Dermis microvascular lymphatic vessel endothelial cell (primary cell): ENCODE results near the gene HEMGN. TPM values are rescaled to one million over a fixed set of nuclear protein-coding genes. Genes with fewer than 3 reads are reported as not detected.

ENCODE experiments used
- DNase-seq, 2 donors: peaks; one replicate each; pipeline versions ENCODE4 v3.0.0 to v3.0.0-alpha.2; 2010; ENCODE audit warnings: low read depth in 2 of 2
- total RNA-seq: library from RNA; depleted of rRNA; stranded (reverse); fragments of >200 nt; gene quantifications from 2 replicates; pipeline ENCODE4 v1.2.1, GENCODE V29; 2014

Gene HEMGN
- total RNA-seq, 1 donor from 2014 or later: not detected

DNA sequence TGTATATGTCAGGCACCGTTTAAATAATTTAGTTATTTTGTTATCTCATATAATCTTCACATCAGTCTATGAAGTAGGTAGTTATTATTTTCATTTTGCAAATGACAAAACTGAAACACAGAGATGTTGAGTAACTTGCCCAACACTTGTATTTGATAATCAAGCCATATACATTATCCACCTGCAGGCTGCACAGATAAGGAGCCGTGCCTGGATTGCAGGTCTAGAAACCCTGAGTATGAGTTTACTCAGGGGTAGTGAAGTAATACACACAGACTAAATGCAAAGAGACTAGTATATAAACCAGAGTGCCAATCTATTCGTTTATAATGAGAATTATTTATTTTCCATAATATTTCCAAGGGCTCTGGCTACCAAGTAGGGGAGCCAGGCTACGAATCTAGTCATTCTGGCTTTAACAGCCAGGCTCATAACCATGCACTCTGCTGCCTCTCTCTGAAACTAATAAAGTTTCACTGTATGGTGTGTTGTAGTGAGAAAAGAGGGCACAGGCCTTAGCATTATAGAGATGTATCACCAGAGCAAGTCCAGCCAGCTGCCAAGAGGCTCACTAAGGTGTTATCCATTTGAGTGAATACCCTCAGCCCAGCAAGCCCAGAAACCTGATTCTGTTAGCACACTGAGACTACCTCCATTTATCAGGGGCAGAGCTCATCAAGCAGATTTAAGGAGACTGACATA lies 4.5 kb downstream of the HEMGN start:
- no peak for DNase-seq

DNA sequence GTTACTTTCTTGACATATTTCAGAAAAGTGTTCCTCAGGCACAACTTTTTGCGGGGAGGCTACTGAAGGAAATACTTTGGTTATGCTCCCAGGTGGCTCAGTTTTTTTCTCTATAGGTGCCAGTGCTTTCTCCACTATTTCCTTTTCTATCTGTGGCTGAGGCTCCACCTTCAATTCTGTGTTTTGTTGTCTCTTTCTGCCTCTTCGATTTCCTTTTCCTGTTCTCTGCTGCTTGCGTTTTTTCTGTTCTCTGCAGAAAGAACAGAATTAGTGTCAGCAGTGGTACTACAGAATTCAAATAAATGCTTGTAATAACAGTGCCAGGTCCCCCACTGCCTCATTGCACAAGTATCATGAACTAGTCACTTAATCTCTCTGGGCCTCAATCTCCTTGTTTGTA lies 7.0 kb downstream of the HEMGN start:
- no peak for DNase-seq

GRCh38 chr9:97928986-97929604 lies 8.9 kb downstream of the HEMGN start:
- no peak for DNase-seq

GRCh38 chr9:97925497-97926334 lies 12.3 kb downstream of the HEMGN start:
- DNase-seq: no peak

DNA sequence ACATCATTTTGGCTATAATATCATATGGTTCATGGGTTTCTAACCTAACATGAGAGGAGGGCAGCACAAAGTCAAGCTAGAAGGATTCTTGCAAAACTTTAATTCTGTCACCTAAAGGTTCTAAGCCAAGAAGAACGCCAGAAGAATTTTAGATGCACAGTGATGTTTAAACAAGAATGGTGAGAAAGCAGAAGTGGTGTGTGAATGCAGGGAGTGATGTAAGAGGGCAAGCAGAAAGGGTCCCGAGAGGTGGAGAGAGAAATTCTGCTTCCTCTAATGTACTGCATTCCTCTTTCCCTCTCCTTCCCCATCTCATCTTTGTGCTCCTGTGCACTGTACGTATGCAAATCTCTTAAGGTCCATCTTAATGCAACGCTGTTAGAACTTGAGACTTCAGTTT lies 13.6 kb downstream of the HEMGN start:
- no peak for DNase-seq

GRCh38 chr9:97923529-97924108 lies 14.4 kb downstream of the HEMGN start:
- peak; percentile 75 to 84 for DNase-seq

GRCh38 chr9:97921959-97922724 lies 15.8 kb downstream of the HEMGN start, which contains the start of gene TRMO:
Gene TRMO (minus strand): TSS chr9:97922500. CDS start chr9:97922493, 7 bp downstream.
- DNase-seq: peak; percentile 99

DNA sequence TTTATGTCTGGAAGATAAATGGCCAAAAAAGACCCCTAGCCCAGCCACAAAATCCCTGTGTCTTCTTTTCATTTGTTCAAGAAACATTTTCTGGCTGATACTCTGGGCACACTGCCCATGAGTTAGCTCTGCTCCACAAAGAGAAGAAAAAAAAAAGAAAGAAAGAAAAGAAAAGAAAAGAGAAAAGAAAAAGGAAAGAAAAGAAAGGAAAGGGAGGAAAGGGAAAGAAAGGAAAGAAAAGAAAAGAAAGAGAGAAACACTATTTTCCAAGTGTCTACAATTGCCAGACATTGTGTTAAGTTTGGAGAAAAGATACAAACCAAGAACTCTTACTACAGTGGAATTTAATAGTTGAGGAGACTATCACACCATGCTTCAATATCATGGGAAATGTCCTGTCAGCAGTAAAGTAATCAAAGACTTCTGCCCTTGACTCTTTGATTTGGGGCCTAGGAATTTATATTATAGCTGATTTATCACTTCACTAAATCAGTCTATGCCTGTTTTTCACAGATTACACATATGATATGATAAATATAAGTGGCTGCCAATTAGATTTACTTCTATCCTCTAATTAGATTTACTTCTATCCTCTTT lies 18.7 kb downstream of the HEMGN start:
- no peak for DNase-seq

DNA sequence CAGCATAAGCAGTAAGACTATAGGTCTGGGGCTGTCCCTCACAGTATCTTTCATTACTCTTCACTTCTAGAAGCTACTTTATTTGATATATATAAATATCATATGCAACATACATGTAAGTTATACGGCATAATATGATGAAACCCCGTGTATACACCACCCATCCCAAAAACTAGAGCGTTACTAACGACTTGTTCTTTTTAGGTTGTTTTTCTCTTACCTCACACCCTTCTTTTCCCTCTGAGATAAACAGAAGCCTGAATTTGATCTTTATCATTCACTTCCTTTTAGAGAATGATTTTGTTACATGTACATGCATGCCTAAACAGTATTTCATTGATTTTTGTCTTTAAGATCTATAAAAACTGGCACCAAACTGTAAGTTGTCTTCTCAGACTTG lies 19.4 kb downstream of the HEMGN start:
- no peak for DNase-seq

DNA sequence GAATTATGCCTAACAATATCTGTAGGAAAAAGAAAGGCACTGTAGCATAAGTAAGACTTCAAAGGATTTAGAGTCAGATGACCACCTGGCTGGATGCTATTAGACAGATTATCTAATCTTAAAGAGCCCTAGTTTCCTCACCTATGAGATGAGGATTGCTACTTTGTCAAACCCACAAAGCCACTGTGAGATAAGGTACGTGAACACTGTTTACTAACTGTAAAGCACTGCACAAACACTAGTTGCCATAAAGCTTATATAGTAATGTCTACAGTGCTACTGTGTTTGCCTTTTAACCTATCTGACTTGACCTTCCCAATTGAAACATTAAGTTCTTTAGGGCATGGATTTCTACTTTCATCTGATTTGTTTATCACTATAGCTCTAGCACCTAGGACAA lies 26.0 kb downstream of the HEMGN start:
- DNase-seq: no peak

DNA sequence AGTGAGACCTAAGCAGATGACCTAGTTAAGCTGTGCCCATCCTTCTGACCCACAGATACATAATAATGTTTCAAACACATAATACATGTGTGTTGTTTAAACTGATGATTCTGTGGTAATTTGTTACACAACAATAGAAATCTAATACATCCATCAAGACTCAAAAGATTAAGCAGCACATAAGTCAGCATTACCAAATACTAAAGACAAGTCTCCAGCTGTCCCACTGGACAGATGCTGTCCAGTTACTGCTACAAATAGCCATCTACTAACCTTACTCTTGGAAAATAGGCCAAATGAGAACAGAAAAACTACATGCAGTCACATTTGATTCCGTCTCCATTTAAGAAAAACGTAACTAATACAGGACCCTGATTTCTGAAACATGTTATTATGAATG lies 26.4 kb downstream of the HEMGN start:
- no peak for DNase-seq

DNA sequence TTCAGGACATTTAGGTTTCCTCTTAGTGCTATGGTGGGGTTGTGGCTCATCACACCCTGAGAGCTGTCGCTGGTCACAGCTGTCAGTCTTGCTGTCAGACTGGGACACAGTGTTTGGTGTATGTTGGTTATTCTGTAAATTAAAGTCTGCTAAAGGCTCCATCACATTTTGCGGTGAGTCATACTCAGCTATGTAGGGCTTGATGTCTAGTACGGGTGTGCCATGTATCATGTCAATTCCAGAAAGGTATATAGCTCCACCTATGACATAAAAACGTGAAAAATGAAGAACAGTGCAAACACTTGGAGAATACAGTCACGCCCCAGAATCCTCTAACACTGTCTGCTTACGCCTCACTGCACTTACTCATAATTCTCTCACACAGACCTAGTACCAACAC lies 27.6 kb downstream of the HEMGN start:
- DNase-seq: no peak

DNA sequence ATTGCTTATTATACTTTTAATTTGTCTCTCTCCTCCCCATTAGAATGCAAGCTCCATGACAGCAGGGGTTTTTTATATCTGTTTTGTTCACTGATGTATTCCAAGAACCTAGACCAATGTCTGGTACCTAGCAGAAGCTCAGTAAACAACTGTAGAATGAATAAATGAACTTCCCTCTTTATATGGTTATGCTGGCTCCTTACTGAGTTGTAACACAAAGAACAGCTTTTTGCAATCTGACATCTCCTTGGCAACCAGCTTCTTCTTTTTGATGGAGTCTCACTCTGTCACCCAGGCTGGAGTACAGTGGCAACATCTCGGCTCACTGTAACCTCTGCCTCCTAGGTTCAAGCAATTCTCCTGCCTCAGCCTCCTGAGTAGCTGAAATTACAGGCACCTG lies 29.3 kb downstream of the HEMGN start:
- no peak for DNase-seq

- DNase-seq: no peak
Measured at GRCh38 chr9:97907632-97908031, 30.3 kb downstream of the HEMGN start.

GRCh38 chr9:97907046-97907445 lies 30.9 kb downstream of the HEMGN start:
- no peak for DNase-seq

GRCh38 chr9:97906236-97906831 lies 31.6 kb downstream of the HEMGN start:
- DNase-seq: peak in 1 of 2 donors; percentile 38

DNA sequence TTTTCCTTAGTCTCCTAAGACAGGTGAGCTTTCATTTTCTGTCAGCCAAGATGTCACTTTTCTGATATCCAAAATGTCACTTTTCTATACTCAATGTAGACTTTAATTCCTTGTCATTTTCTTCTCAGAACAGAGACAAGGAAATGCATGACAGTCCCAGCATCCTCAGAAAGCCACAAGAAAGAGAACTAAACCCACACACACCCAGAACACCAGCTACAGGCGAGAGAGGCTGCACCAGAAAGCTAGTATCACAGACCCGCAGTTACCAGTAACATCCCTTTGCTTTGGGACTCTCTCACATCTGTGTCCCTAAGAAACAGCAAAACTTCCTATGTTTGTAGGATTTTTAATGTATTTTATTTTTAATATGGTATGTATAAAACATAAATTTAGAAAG lies 32.7 kb downstream of the HEMGN start:
- no peak for DNase-seq

DNA sequence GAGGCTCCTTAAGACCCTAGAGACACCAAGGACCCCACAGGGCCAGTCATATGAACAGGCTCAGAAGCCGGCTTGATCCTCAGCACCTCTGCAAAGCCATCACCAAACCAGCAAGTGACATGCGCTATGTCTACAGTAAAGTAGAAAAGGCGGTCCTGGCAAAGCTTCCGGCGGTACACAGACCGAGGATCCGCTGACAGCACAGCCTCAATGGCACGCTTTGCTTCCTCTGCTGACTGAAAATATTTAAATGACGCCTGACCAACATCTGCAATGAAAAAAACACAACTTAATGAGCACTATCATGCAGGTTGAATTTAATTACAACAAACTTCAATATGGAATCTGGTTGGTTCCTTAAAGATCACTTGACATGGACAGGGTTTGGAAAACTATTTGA lies 33.2 kb downstream of the HEMGN start:
- DNase-seq: no peak

DNA sequence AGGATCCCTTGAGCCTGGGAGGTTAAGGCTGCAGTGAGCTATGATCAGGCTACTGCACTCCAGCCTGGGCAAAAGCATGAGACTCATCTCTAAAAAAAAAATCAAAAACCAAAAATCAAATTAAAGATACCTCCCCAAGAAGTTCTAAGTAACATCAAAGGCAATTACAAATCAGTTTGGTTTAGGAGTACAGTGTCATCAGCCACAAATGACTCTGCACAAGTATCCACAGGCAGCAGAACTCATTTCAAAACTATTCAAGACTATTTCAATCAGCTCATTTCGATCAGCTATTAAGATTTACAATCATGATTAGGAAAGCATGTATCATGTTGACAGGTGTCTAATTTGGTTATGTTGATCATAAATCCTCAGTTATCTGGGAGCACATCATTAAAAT lies 34.8 kb downstream of the HEMGN start:
- no peak for DNase-seq

DNA sequence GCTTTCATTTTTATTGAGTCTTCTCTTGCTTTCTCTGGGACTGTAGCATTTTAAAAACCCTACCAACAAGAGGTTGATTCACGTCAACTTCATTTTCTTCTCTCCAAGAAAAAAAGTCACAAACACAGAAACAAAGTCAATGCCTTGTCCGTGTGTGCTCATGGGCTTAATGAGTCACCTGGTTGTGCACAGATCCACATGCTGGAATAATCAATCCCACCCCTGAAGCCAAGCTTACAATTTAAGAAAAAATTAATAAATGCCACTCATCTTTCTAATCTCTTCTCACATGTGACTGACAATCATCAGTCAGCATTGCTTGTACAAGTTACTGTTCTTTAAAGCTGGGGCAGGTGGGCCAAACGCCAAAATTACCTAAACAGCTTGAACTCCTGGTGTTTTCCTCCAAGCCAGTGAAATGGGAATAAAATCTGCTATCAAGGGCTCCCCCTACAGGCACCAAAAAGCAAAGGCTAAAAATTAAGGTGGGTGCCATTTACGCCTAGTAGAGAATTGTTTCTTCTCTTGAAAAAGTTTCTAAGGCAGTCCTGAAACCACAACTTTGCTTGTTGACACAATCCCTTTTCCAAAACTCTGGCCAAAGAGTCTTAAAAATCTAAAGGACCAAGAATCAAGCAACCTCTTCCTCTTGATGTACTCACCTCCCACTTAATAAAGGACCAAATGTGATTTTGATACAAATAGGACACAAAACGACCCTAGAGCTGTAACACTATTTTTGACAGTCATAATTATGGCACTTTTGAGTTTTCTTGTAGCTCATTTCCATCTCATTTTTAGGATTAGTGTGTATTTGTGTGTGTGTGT lies 37.0 kb downstream of the HEMGN start:
- DNase-seq: peak in 1 of 2 donors; percentile 51
